ENCODE results near the gene RSBN1. TPM values are rescaled to one million over a fixed set of nuclear protein-coding genes. Genes with fewer than 3 reads are reported as not detected.

RSBN1 gene
- total RNA-seq (2021; ENCODE audit: unreplicated experiment) (16.6 TPM), Bru-seq, nascent RNA (percentile 79 among the genes with signal in this experiment), BruChase-seq, experiment 1, labeled RNA remaining after a 6-hour chase (percentile 57 among the genes with signal in this experiment), BruChase-seq, experiment 2, labeled RNA remaining after a 2-hour chase (percentile 81 among the genes with signal in this experiment)
- polyA plus RNA-seq (2012) = 11.9 and 12.2 TPM in 2 replicates
- long read RNA-seq, full-length matches to known transcripts = 12 of 34 reads
- long read RNA-seq, partial matches to known transcripts = 21 of 34 reads
- long read RNA-seq, other reads (novel, unspliced or antisense) = 1 of 34 reads

- DNase-seq (ENCODE audit: low read depth, low spot score) = peak; percentile 98
- no peaks in the 10 kb centered on the region for H4K20me1 ChIP-seq (ENCODE audit: insufficient read depth)
- POLR2A ChIA-PET = interaction anchor here (0.8 to 1.1 kb wide), 3 partner anchors 11 to 12 kb away, joined by 3 to 4 read pairs (median 3); no protein-coding TSS in a partner anchor
- intact Hi-C loops (cut with micrococcal nuclease) = loop anchor here (1.0 kb wide), 1 partner anchor 93 kb away; the partner anchor contains the start of gene DCLRE1B
- peaks cover 46% of the 10 kb centered on the region for H3K79me2 ChIP-seq (ENCODE audit: insufficient read depth, low read length)
- peak within 1 kb of the TSS; percentile 78 for H3K4me2 ChIP-seq (ENCODE audit: low read length)
- BruUV-seq (replicated peaks) = TSS peak; percentile 54
- peaks cover 15 to 27% of the 10 kb centered on the region in 2 experiments for H3K4me1 ChIP-seq (ENCODE audit: control insufficient read depth in 1 of 2, insufficient read depth in 2 of 2, low read length in 2 of 2)
- no peaks in the 10 kb centered on the region for H3K9me2 ChIP-seq (ENCODE audit: insufficient read depth)
- peak within 1 kb of the TSS; percentile 75 for H3K9ac ChIP-seq (ENCODE audit: low read length)
- no peaks in the 10 kb centered on the region for H3K9me3 ChIP-seq (ENCODE audit: control insufficient read depth in 1 of 2, insufficient read depth in 1 of 2, low read depth in 1 of 2, low read length in 2 of 2)
- peak within 1 kb of the TSS; percentile 76 for H3K27ac ChIP-seq (ENCODE audit: low read depth, low read length)
- no peaks in the 10 kb centered on the region for H3K27me3 ChIP-seq (ENCODE audit: insufficient read depth, low read length)
- ATAC-seq = peak; percentile 97
- H2AFZ ChIP-seq (ENCODE audit: low read depth, low read length, poor library complexity, severe bottlenecking) = peak within 1 kb of the TSS; percentile 81
- CTCF ChIA-PET = interaction anchor here (0.8 to 1.0 kb wide), 2 partner anchors 23 to 53 kb away, joined by 3 to 4 read pairs; partner anchors contain the start of gene PHTF1
- no peaks in the 10 kb centered on the region for H3K36me3 ChIP-seq (ENCODE audit: control insufficient read depth in 1 of 2, insufficient read depth in 2 of 2, low read length in 2 of 2)
- RAD21 ChIA-PET (ENCODE audit: low non-redundant PET in 1 of 2, low total read pairs in 2 of 2, uncharacterized antibody in 2 of 2, unreplicated experiment in 2 of 2) = no interaction called here
- H3K4me3 ChIP-seq (replicated peaks in 1 of 2; ENCODE audit: low read depth in 1 of 2, low read length in 2 of 2) = peak within 1 kb of the TSS; percentile 81 to 82
- peak; percentile 92 for TF ChIP-seq MAX (IDR thresholded peaks at IDR 0.05)
- TF ChIP-seq POLR2AphosphoS5 (IDR thresholded peaks at IDR 0.05; ENCODE audit: low read depth, low read length) = peak; percentile 82
- TF ChIP-seq TCF7L2 (IDR thresholded peaks at IDR 0.05; ENCODE audit: borderline replicate concordance, extremely low read depth, insufficient read depth, insufficient read length) = peak; percentile 41
- TF ChIP-seq, protein P1, sequence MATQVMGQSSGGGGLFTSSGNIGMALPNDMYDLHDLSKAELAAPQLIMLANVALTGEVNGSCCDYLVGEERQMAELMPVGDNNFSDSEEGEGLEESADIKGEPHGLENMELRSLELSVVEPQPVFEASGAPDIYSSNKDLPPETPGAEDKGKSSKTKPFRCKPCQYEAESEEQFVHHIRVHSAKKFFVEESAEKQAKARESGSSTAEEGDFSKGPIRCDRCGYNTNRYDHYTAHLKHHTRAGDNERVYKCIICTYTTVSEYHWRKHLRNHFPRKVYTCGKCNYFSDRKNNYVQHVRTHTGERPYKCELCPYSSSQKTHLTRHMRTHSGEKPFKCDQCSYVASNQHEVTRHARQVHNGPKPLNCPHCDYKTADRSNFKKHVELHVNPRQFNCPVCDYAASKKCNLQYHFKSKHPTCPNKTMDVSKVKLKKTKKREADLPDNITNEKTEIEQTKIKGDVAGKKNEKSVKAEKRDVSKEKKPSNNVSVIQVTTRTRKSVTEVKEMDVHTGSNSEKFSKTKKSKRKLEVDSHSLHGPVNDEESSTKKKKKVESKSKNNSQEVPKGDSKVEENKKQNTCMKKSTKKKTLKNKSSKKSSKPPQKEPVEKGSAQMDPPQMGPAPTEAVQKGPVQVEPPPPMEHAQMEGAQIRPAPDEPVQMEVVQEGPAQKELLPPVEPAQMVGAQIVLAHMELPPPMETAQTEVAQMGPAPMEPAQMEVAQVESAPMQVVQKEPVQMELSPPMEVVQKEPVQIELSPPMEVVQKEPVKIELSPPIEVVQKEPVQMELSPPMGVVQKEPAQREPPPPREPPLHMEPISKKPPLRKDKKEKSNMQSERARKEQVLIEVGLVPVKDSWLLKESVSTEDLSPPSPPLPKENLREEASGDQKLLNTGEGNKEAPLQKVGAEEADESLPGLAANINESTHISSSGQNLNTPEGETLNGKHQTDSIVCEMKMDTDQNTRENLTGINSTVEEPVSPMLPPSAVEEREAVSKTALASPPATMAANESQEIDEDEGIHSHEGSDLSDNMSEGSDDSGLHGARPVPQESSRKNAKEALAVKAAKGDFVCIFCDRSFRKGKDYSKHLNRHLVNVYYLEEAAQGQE (IDR thresholded peaks at IDR 0.05; ENCODE audit: low read depth) = no peak
- TF ChIP-seq SP1 (IDR thresholded peaks at IDR 0.05; ENCODE audit: low read depth) = peak; percentile 87
- peak; percentile 92 for TF ChIP-seq SIN3A (IDR thresholded peaks at IDR 0.05; ENCODE audit: low read depth)
- peak; percentile 82 for TF ChIP-seq SRF (IDR thresholded peaks at IDR 0.05; ENCODE audit: low read depth)
- no peak for TF ChIP-seq JUND (IDR thresholded peaks at IDR 0.05)
- TF ChIP-seq CEBPB (IDR thresholded peaks at IDR 0.05; ENCODE audit: low read depth) = no peak
- peak; percentile 86 for TF ChIP-seq POLR2A (IDR thresholded peaks at IDR 0.05; ENCODE audit: borderline replicate concordance, extremely low read depth, insufficient read depth, insufficient read length)
- peak; percentile 92 for TF ChIP-seq YY1 (IDR thresholded peaks at IDR 0.05; ENCODE audit: extremely low read depth, insufficient replicate concordance, low read depth, low read length)
- no peak for TF ChIP-seq ATF3 (IDR thresholded peaks at IDR 0.05)
- TF ChIP-seq ZBTB33 (IDR thresholded peaks at IDR 0.05; ENCODE audit: extremely low read depth, insufficient replicate concordance, low read length) = peak; percentile 12
- TF ChIP-seq ZNF274 (IDR thresholded peaks at IDR 0.05; ENCODE audit: low read depth, low read length) = no peak
- TF ChIP-seq CTCF (IDR thresholded peaks at IDR 0.05 in 2 of 3, conservative IDR thresholded peaks at IDR 0.05 in 1 of 3; ENCODE audit: borderline replicate concordance in 1 of 3, insufficient read depth in 1 of 3, low read depth in 2 of 3, low read length in 2 of 3) = no peak
- peak; percentile 95 for TF ChIP-seq EGR1 (IDR thresholded peaks at IDR 0.05; ENCODE audit: low read depth)
These were observed at the start of gene RSBN1 for GRCh38 chr1:113811888-113812660. Gene RSBN1 (minus strand): TSS chr1:113812476. CDS start chr1:113812412, 64 bp downstream.
